ENCODE results near the gene FZR1. TPM values are rescaled to one million over a fixed set of nuclear protein-coding genes. Genes with fewer than 3 reads are reported as not detected.

Gene FZR1
- total and polyA plus RNA-seq, 2 of the 13 experiments (the other 11 are each of a cell fraction or from before 2014, with no cell fraction given): 29.0 to 30.8 TPM

GRCh38 chr19:3544742-3545668 lies 38.9 kb downstream of the FZR1 start (continued):
- TF ChIP-seq ZNF772 (CRISPR knock-in tag; IDR thresholded peaks at IDR 0.05) (no peak), MXD1 (CRISPR knock-in tag; IDR thresholded peaks at IDR 0.05) (no peak), ZFP91 (CRISPR knock-in tag; IDR thresholded peaks at IDR 0.05; ENCODE audit: borderline replicate concordance) (peak; percentile 66; the same call in 1 of the 2 replicates), GLI4 (CRISPR knock-in tag; IDR thresholded peaks at IDR 0.05; ENCODE audit: borderline replicate concordance) (no peak), ZNF766 (CRISPR knock-in tag; IDR thresholded peaks at IDR 0.05; ENCODE audit: borderline replicate concordance) (no peak), WIZ (CRISPR knock-in tag; IDR thresholded peaks at IDR 0.05) (no peak), ZNF10 (CRISPR knock-in tag; IDR thresholded peaks at IDR 0.05; ENCODE audit: borderline replicate concordance, low read depth) (no peak), ZFP82 (CRISPR knock-in tag; IDR thresholded peaks at IDR 0.05; ENCODE audit: borderline replicate concordance) (no peak), PHF5A (CRISPR knock-in tag; IDR thresholded peaks at IDR 0.05; ENCODE audit: low read depth, unreplicated experiment) (peak; percentile 48), KDM3A (CRISPR knock-in tag; IDR thresholded peaks at IDR 0.05; ENCODE audit: low read depth) (peak; percentile 42; the same call in 1 of the 2 replicates), MYC (CRISPR knock-in tag; IDR thresholded peaks at IDR 0.05; ENCODE audit: borderline replicate concordance) (peak; percentile 48; the same call in 1 of the 2 replicates), JUNB (CRISPR knock-in tag; IDR thresholded peaks at IDR 0.05; ENCODE audit: borderline replicate concordance) (no peak), CC2D1A (CRISPR knock-in tag; IDR thresholded peaks at IDR 0.05) (no peak), ZBTB38 (CRISPR knock-in tag; IDR thresholded peaks at IDR 0.05) (0 out of 2 replicates have a peak, but pooled peaks have one; percentile 61), SP140L (CRISPR knock-in tag; IDR thresholded peaks at IDR 0.05; ENCODE audit: borderline replicate concordance) (no peak), HOXA5 (CRISPR knock-in tag; IDR thresholded peaks at IDR 0.05) (no peak), ZBTB42 (CRISPR knock-in tag; IDR thresholded peaks at IDR 0.05) (no peak), ISL2 (CRISPR knock-in tag; IDR thresholded peaks at IDR 0.05) (no peak), SIN3B (IDR thresholded peaks at IDR 0.05; ENCODE audit: low read length) (no peak), ZHX2 (IDR thresholded peaks at IDR 0.05; ENCODE audit: low read depth) (no peak), ZHX2 (CRISPR knock-in tag; IDR thresholded peaks at IDR 0.05; ENCODE audit: borderline replicate concordance) (no peak), RBAK (CRISPR knock-in tag; IDR thresholded peaks at IDR 0.05) (no peak)

Measured in HepG2 (cell line).